ENCODE results near the gene KPTN. TPM values are rescaled to one million over a fixed set of nuclear protein-coding genes. Genes with fewer than 3 reads are reported as not detected.

KPTN gene
- total RNA-seq, 2 donors from 2014 or later = 2.8 to 2.9 TPM

- DNase-seq (ENCODE audit: low spot score) = no peak
- Histone ChIP-seq H3K27me3 (peaks cover 27 to 43% of the 10 kb centered on the region in 2 donors), H3K4me1 (peaks cover 0 to 24% of the 10 kb centered on the region in 2 donors), H3K4me3 (peak overlapping the region in 1 of 2 donors; percentile 17), H3K9me3 (no peaks in the 10 kb centered on the region), H3K27ac (no peak overlapping the region), H3K36me3 (no peaks in the 10 kb centered on the region)
- TF ChIP-seq, protein P1, sequence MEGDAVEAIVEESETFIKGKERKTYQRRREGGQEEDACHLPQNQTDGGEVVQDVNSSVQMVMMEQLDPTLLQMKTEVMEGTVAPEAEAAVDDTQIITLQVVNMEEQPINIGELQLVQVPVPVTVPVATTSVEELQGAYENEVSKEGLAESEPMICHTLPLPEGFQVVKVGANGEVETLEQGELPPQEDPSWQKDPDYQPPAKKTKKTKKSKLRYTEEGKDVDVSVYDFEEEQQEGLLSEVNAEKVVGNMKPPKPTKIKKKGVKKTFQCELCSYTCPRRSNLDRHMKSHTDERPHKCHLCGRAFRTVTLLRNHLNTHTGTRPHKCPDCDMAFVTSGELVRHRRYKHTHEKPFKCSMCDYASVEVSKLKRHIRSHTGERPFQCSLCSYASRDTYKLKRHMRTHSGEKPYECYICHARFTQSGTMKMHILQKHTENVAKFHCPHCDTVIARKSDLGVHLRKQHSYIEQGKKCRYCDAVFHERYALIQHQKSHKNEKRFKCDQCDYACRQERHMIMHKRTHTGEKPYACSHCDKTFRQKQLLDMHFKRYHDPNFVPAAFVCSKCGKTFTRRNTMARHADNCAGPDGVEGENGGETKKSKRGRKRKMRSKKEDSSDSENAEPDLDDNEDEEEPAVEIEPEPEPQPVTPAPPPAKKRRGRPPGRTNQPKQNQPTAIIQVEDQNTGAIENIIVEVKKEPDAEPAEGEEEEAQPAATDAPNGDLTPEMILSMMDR (IDR thresholded peaks at IDR 0.05) = no peak
Observed at GRCh38 chr19:47446534-47447469, 37.2 kb downstream of the KPTN start.

DNA sequence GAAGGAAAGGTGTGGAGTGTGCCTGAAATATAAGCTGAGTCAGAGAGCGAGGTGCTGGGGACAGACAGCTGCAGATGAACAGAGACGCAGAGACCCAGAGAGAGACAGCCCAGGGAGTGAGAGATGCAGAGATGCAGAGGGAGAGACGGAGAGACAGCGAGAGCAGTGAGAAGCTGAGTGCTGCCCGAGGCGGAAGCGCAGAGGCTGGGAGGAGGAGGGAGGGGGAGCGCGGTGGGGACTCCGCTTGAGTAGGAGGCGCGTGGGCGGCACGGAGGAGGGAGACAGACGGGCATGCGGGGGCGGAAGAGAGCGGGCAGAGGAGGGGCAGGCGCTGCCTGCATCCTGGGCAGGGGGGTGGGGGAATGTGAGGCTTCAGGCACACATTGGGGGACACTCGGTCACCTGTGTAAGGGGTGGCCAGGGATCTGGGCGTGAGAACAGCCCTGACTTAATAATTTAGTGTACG, 38.0 kb downstream of the KPTN start:
- no peak overlapping the region for H3K27ac ChIP-seq
- no peak for DNase-seq (ENCODE audit: low spot score)
- no peak overlapping the region for H3K4me3 ChIP-seq

DNA sequence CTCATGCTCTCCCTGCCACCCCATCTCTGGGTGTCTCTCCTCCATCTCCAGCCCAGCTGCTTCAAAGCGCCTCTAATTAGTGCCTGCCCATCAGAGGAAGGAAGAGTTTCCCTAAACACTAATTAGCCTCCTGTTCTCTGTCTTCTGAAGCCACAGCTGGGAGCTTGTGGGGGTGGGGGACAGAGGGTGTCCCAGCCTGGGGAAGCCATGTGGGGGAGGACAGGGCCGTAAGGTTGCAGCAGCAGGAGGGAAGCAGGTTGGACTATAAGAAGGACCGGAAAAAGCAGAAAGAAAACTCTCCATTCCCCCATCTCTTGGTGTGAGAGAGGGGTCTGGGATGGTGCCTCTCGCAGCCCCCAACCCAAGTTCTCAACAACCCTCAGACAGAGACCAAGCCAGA, 38.5 kb downstream of the KPTN start:
- Histone ChIP-seq H3K9me3 (no peaks in the 10 kb centered on the region), H3K27me3 (peaks cover 27 to 43% of the 10 kb centered on the region in 2 donors), H3K4me1 (peaks cover 0 to 24% of the 10 kb centered on the region in 2 donors), H3K4me3 (no peak overlapping the region), H3K27ac (no peak overlapping the region), H3K36me3 (no peaks in the 10 kb centered on the region)
- DNase-seq (ENCODE audit: low spot score) = no peak
- TF ChIP-seq, protein P1 (IDR thresholded peaks at IDR 0.05) = no peak

More for the DNA sequence above, 38.0 kb downstream of the KPTN start:
- Histone ChIP-seq H3K4me1 (peaks cover 0 to 24% of the 10 kb centered on the region in 2 donors), H3K9me3 (no peaks in the 10 kb centered on the region), H3K27me3 (peaks cover 27 to 43% of the 10 kb centered on the region in 2 donors), H3K36me3 (no peaks in the 10 kb centered on the region)
- TF ChIP-seq, protein P1 (IDR thresholded peaks at IDR 0.05) = no peak

DNA sequence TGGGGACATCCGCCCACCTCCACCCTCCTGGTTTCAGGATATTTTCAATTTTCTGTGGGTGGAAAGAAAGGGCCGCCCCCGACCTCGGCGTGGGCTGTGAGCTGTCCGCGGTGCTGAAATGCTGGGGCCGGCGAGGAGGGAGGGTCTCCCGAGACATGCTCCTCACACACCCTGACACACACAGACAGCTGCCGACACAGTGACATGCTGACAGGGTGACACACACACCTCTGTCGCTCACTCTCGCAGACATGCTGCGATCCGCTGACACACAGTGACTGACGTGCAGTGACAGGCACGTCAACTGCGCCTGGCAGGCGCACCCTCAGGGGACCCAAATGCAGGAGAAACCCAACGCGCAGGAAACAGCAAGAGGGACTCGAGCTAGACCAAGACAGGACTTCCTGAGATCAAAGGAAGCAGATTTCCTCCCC, 39.6 kb downstream of the KPTN start:
- DNase-seq (ENCODE audit: low spot score) = no peak
- Histone ChIP-seq H3K36me3 (no peaks in the 10 kb centered on the region), H3K27me3 (peaks cover 27 to 43% of the 10 kb centered on the region in 2 donors), H3K27ac (no peak overlapping the region), H3K4me1 (peaks cover 0 to 24% of the 10 kb centered on the region in 2 donors), H3K9me3 (no peaks in the 10 kb centered on the region), H3K4me3 (no peak overlapping the region)
- TF ChIP-seq, protein P1 (IDR thresholded peaks at IDR 0.05) = no peak

DNA sequence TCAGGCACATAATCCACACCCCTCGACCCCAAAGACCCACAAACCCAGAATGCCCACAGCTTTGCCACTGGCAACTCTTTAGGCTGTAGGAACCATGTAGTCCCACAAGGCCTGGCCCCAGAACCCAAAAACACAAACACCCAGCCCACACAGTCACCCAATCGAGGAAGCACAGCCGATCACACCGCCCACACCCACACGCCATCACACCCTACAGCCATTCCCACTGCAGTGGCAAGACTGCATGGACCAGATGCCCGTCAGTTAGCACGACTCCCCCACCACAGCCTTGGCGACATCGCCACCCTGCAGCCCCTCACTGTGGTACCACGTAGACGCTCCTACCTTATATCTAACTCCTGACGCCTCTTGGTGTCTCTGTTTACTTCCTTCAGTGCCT, 40.7 kb downstream of the KPTN start:
- Histone ChIP-seq H3K36me3 (no peaks in the 10 kb centered on the region), H3K27me3 (peaks cover 25 to 43% of the 10 kb centered on the region in 2 donors), H3K9me3 (no peaks in the 10 kb centered on the region), H3K4me3 (no peak overlapping the region), H3K4me1 (peaks cover 0 to 24% of the 10 kb centered on the region in 2 donors), H3K27ac (no peak overlapping the region)
- DNase-seq (ENCODE audit: low spot score) = no peak
- TF ChIP-seq, protein P1 (IDR thresholded peaks at IDR 0.05) = no peak

Measured in right atrium auricular region (tissue), 2 donors.